ENCODE results near the gene XAGE5.

Gene XAGE5

GRCh38 chrX:52821079-52821760, 10.1 kb downstream of the XAGE5 start:
- no peak overlapping the region for H3K27ac ChIP-seq (replicated peaks)
- peaks cover 4% of the 10 kb centered on the region for H3K27me3 ChIP-seq (ENCODE audit: insufficient read depth, poor library complexity, severe bottlenecking)
- DNase-seq (ENCODE audit: low read depth in 1 of 2, low spot score in 1 of 2), result no peak
- TF ChIP-seq REST (IDR thresholded peaks at IDR 0.05; ENCODE audit: insufficient replicate concordance, low read depth) (no peak), CTCF (IDR thresholded peaks at IDR 0.05; ENCODE audit: insufficient read depth, low read length) (no peak), GABPA (IDR thresholded peaks at IDR 0.05; ENCODE audit: low read depth) (no peak), POLR2AphosphoS5 (IDR thresholded peaks at IDR 0.05; ENCODE audit: low read depth) (no peak), SPI1 (IDR thresholded peaks at IDR 0.05; ENCODE audit: borderline replicate concordance, low read depth) (no peak)
- H3K4me3 ChIP-seq (replicated peaks; ENCODE audit: insufficient read depth, low read length), result no peak overlapping the region

GRCh38 chrX:52824608-52825007, 13.5 kb downstream of the XAGE5 start:
- Histone ChIP-seq H3K4me3 (replicated peaks; ENCODE audit: insufficient read depth, low read length) (no peak overlapping the region), H3K27me3 (ENCODE audit: insufficient read depth, poor library complexity, severe bottlenecking) (no peaks in the 10 kb centered on the region), H3K27ac (replicated peaks) (no peak overlapping the region)
- DNase-seq (ENCODE audit: low read depth in 1 of 2, low spot score in 1 of 2), result no peak
- no peak for TF ChIP-seq CTCF (IDR thresholded peaks at IDR 0.05; ENCODE audit: insufficient read depth, low read length)
- TF ChIP-seq REST (IDR thresholded peaks at IDR 0.05; ENCODE audit: insufficient replicate concordance, low read depth), result no peak
- no peak for TF ChIP-seq POLR2AphosphoS5 (IDR thresholded peaks at IDR 0.05; ENCODE audit: low read depth)
- TF ChIP-seq SPI1 (IDR thresholded peaks at IDR 0.05; ENCODE audit: borderline replicate concordance, low read depth), result no peak

- Histone ChIP-seq H3K4me3 (replicated peaks; ENCODE audit: insufficient read depth, low read length) (no peak overlapping the region), H3K27ac (replicated peaks) (no peak overlapping the region), H3K27me3 (ENCODE audit: insufficient read depth, poor library complexity, severe bottlenecking) (no peaks in the 10 kb centered on the region)
- no peak for DNase-seq (ENCODE audit: low read depth in 1 of 2, low spot score in 1 of 2)
- no peak for TF ChIP-seq REST (IDR thresholded peaks at IDR 0.05; ENCODE audit: insufficient replicate concordance, low read depth)
- no peak for TF ChIP-seq SPI1 (IDR thresholded peaks at IDR 0.05; ENCODE audit: borderline replicate concordance, low read depth)
- TF ChIP-seq CTCF (IDR thresholded peaks at IDR 0.05; ENCODE audit: insufficient read depth, low read length), result no peak
- no peak for TF ChIP-seq GABPA (IDR thresholded peaks at IDR 0.05; ENCODE audit: low read depth)
- no peak for TF ChIP-seq POLR2AphosphoS5 (IDR thresholded peaks at IDR 0.05; ENCODE audit: low read depth)
Observed at GRCh38 chrX:52830551-52830950, 19.5 kb downstream of the XAGE5 start.
